ENCODE measurements around the gene SLC25A12. TPM values are rescaled to one million over a fixed set of nuclear protein-coding genes. Genes with fewer than 3 reads are reported as not detected.

Gene SLC25A12
- total RNA-seq, 1 experiment from 2014 or later, result 17.7 TPM

DNA sequence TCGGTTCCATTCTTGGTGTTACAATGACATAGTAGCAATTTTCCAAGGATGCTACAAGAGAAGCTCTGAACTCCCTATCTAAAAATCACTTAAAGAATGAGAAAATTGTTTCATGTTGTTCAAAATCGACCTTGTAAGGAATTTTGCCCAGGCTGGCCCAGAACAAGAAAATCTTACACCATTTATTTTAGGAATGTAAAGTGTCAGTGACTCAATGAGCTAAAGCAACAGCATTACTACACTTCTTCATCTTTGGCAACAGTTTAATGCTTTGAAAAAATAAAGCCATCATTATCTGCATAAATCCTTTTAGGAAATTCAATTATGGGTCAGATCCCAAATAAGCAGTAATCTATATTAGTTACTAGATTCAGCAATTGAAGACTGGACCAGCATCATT lies 38.6 kb downstream of the SLC25A12 start:
- intact Hi-C loops (cut with micrococcal nuclease; ENCODE audit: unreplicated experiment), result no loop called here
- no TSS peak for BruUV-seq (replicated peaks)

DNA sequence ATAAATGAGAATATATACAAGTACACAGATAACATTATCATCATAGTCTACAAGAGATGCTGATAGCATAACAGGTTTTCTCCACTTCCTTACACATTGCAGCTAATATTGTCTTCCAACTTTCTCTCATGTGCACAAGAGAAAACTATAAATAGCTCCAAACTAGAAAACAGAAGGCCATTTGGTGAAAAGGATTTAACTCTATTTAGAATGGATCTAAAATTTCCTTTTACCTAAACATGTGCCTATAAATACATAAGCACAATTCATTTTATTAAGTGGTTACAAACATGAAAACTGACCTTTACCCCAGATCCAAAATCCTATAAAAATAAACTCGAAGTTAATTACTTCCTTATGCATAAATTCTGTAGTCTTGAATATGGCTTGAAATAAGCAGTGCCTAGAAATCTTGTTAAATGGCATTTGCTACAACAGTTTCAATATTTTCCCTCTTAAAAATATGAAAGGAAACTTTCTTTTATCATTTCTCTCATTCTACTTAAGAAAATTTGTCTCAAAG lies 41.6 kb downstream of the SLC25A12 start:
- POLR2A ChIA-PET (ENCODE audit: low non-redundant PET), result no interaction called here
- Histone ChIP-seq H3K4me1 (ENCODE audit: insufficient read depth, low read length, poor library complexity, severe bottlenecking) (no peaks in the 10 kb centered on the region), H3K27me3 (replicated peaks; ENCODE audit: insufficient read depth, low read depth, low read length, poor library complexity) (no peaks in the 10 kb centered on the region), H3K4me3 (ENCODE audit: low read depth, low read length, poor library complexity, severe bottlenecking) (no peak overlapping the region), H3K27ac (ENCODE audit: low read depth, low read length, poor library complexity, severe bottlenecking) (no peak overlapping the region), H3K9me3 (ENCODE audit: low read depth, low read length, poor library complexity, severe bottlenecking) (no peaks in the 10 kb centered on the region), H3K36me3 (ENCODE audit: insufficient read depth, low read length, poor library complexity, severe bottlenecking) (no peaks in the 10 kb centered on the region)
- DNase-seq (ENCODE audit: low spot score), result no peak
- no TSS peak for BruUV-seq (replicated peaks)
- CTCF ChIA-PET, result no interaction called here
- intact Hi-C loops (cut with micrococcal nuclease; ENCODE audit: unreplicated experiment), result no loop called here
- TF ChIP-seq EZH2 (IDR thresholded peaks at IDR 0.05; ENCODE audit: borderline replicate concordance, low read depth, low read length, poor library complexity, severe bottlenecking) (no peak), CTCF (conservative IDR thresholded peaks at IDR 0.05; ENCODE audit: low read depth, low read length) (no peak)

More for the DNA sequence above, 38.6 kb downstream of the SLC25A12 start:
- CTCF ChIA-PET, result no interaction called here
- POLR2A ChIA-PET (ENCODE audit: low non-redundant PET), result no interaction called here
- no peak overlapping the region for H3K4me3 ChIP-seq (ENCODE audit: low read depth, low read length, poor library complexity, severe bottlenecking)
- TF ChIP-seq CTCF (conservative IDR thresholded peaks at IDR 0.05; ENCODE audit: low read depth, low read length) (no peak), EZH2 (IDR thresholded peaks at IDR 0.05; ENCODE audit: borderline replicate concordance, low read depth, low read length, poor library complexity, severe bottlenecking) (no peak)
- no peak for DNase-seq (ENCODE audit: low spot score)
- no peak overlapping the region for H3K27ac ChIP-seq (ENCODE audit: low read depth, low read length, poor library complexity, severe bottlenecking)
- H3K36me3 ChIP-seq (ENCODE audit: insufficient read depth, low read length, poor library complexity, severe bottlenecking), result no peaks in the 10 kb centered on the region
- H3K4me1 ChIP-seq (ENCODE audit: insufficient read depth, low read length, poor library complexity, severe bottlenecking), result no peaks in the 10 kb centered on the region
- H3K9me3 ChIP-seq (ENCODE audit: low read depth, low read length, poor library complexity, severe bottlenecking), result no peaks in the 10 kb centered on the region
- no peaks in the 10 kb centered on the region for H3K27me3 ChIP-seq (replicated peaks; ENCODE audit: insufficient read depth, low read depth, low read length, poor library complexity)

- POLR2A ChIA-PET (ENCODE audit: low non-redundant PET), result no interaction called here
- TF ChIP-seq CTCF (conservative IDR thresholded peaks at IDR 0.05; ENCODE audit: low read depth, low read length) (no peak), EZH2 (IDR thresholded peaks at IDR 0.05; ENCODE audit: borderline replicate concordance, low read depth, low read length, poor library complexity, severe bottlenecking) (no peak)
- H3K4me1 ChIP-seq (ENCODE audit: insufficient read depth, low read length, poor library complexity, severe bottlenecking), result no peaks in the 10 kb centered on the region
- H3K36me3 ChIP-seq (ENCODE audit: insufficient read depth, low read length, poor library complexity, severe bottlenecking), result no peaks in the 10 kb centered on the region
- no peaks in the 10 kb centered on the region for H3K27me3 ChIP-seq (replicated peaks; ENCODE audit: insufficient read depth, low read depth, low read length, poor library complexity)
- H3K27ac ChIP-seq (ENCODE audit: low read depth, low read length, poor library complexity, severe bottlenecking), result no peak overlapping the region
- no peaks in the 10 kb centered on the region for H3K9me3 ChIP-seq (ENCODE audit: low read depth, low read length, poor library complexity, severe bottlenecking)
- no peak overlapping the region for H3K4me3 ChIP-seq (ENCODE audit: low read depth, low read length, poor library complexity, severe bottlenecking)
- CTCF ChIA-PET, result no interaction called here
- no peak for DNase-seq (ENCODE audit: low spot score)
- intact Hi-C loops (cut with micrococcal nuclease; ENCODE audit: unreplicated experiment), result no loop called here
- no TSS peak for BruUV-seq (replicated peaks)
These were observed 46.4 kb downstream of the SLC25A12 start for GRCh38 chr2:171847627-171848026.
